HG03103 (cell line): Measurements from ENCODE around the gene SLC46A1.

Experiments
- ATAC-seq: cut with Tn5 transposase; IDR thresholded peaks from one replicate; pipeline ENCODE4 v1.9.1; 2021; ENCODE audit warnings: low read depth; ENCODE audit not compliant: unreplicated experiment

Gene SLC46A1

GRCh38 chr17:28385037-28385400 is 21.0 kb downstream of the SLC46A1 start:
- ATAC-seq = no peak

- ATAC-seq = no peak
Measured at GRCh38 chr17:28384281-28385036, 21.6 kb downstream of the SLC46A1 start.

GRCh38 chr17:28381141-28381825 is 24.7 kb downstream of the SLC46A1 start:
- ATAC-seq = no peak

- ATAC-seq = no peak
Measured at GRCh38 chr17:28379814-28380801, 25.9 kb downstream of the SLC46A1 start.

GRCh38 chr17:28372945-28373274 is 33.1 kb downstream of the SLC46A1 start:
- ATAC-seq = no peak

GRCh38 chr17:28372203-28372944 is 33.6 kb downstream of the SLC46A1 start:
- no peak for ATAC-seq

- peak; percentile 72 for ATAC-seq
Measured at GRCh38 chr17:28371245-28372202, 34.5 kb downstream of the SLC46A1 start, which contains the start of gene SARM1. SARM1 (plus strand) TSS chr17:28371694; CDS start chr17:28372033, 339 bp downstream.

- no peak for ATAC-seq
Measured at GRCh38 chr17:28370744-28371103, 35.3 kb downstream of the SLC46A1 start.

GRCh38 chr17:28370035-28370743 is 35.8 kb downstream of the SLC46A1 start, which contains the start of gene VTN:
VTN (minus strand) TSS chr17:28370307; CDS start chr17:28370203, 104 bp downstream.
- no peak for ATAC-seq

GRCh38 chr17:28369684-28370034 is 36.4 kb downstream of the SLC46A1 start:
- ATAC-seq = no peak

- no peak for ATAC-seq
Measured at GRCh38 chr17:28368915-28369683, 36.9 kb downstream of the SLC46A1 start.

- ATAC-seq = no peak
Measured at GRCh38 chr17:28368306-28368831, 37.6 kb downstream of the SLC46A1 start.

GRCh38 chr17:28367641-28368305 is 38.2 kb downstream of the SLC46A1 start:
- ATAC-seq = no peak

- ATAC-seq = no peak
Measured at GRCh38 chr17:28366605-28367004, 39.4 kb downstream of the SLC46A1 start.

- ATAC-seq = no peak
Measured at GRCh38 chr17:28365487-28365886, 40.5 kb downstream of the SLC46A1 start.

GRCh38 chr17:28364665-28365363 is 41.2 kb downstream of the SLC46A1 start, which contains the start of gene SEBOX:
SEBOX (minus strand) TSS chr17:28365199; CDS start chr17:28365151, 48 bp downstream.
- ATAC-seq = no peak
